HepG2 (cell line): ENCODE data around the gene MOV10L1. TPM values are rescaled to one million over a fixed set of nuclear protein-coding genes. Genes with fewer than 3 reads are reported as not detected.
A peak's percentile ranks its signal among the peaks of the same experiment; 100 is the strongest.

ENCODE experiments used
- ETV5 ChIP-seq: IDR thresholded peaks from 2 replicates; pipeline ENCODE4 v1.6.1; 2018; ENCODE audit warnings: missing biosample characterization, missing genetic modification reagents, inconsistent platforms, borderline replicate concordance
- GATAD2A ChIP-seq: IDR thresholded peaks from 2 replicates; pipeline ENCODE4 v1.6.1; 2016
- HNF4G ChIP-seq, 2 experiments: sonication (generic) in 1 of 2; formaldehyde crosslinking in 1 of 2; IDR thresholded peaks; 2 replicates each; pipeline versions ENCODE4 v1.4.0 to v1.6.1; 2011 to 2020; ENCODE audit warnings: borderline replicate concordance in 2 of 2, low read depth in 2 of 2, mild to moderate bottlenecking in 2 of 2, low read length in 1 of 2, missing genetic modification reagents in 1 of 2, moderate library complexity in 1 of 2
- MAX ChIP-seq: IDR thresholded peaks from 2 replicates; pipeline ENCODE4 v1.6.1; 2012; ENCODE audit warnings: inconsistent platforms
- MLX ChIP-seq: IDR thresholded peaks from 2 replicates; pipeline ENCODE4 v1.6.1; 2016
- RAD21 ChIP-seq: fragments of 450-650 bp; formaldehyde crosslinking; IDR thresholded peaks from 2 replicates; pipeline ENCODE4 v1.5.0; 2020; ENCODE audit warnings: mild to moderate bottlenecking
- RNF2 ChIP-seq: fragments of 450-650 bp; conservative IDR thresholded peaks from 2 replicates; pipeline ENCODE4 v1.6.1; 2016; ENCODE audit warnings: low read depth
- RNF219 ChIP-seq: sonication (generic); formaldehyde crosslinking; IDR thresholded peaks from 2 replicates; pipeline ENCODE4 v1.5.0; 2020; ENCODE audit warnings: mild to moderate bottlenecking, missing genetic modification reagents
- SAP130 ChIP-seq: IDR thresholded peaks from 2 replicates; pipeline ENCODE4 v1.6.1; 2016; ENCODE audit warnings: low read depth
- SOX5 ChIP-seq: IDR thresholded peaks from 2 replicates; pipeline ENCODE4 v1.6.1; 2016; ENCODE audit warnings: borderline replicate concordance
- THRA ChIP-seq: sonication (generic); formaldehyde crosslinking; IDR thresholded peaks from 2 replicates; pipeline ENCODE4 v1.4.0; 2020; ENCODE audit warnings: missing genetic modification reagents, borderline replicate concordance
- USF2 ChIP-seq, 2 experiments: sonication (generic) in 1 of 2; formaldehyde crosslinking in 1 of 2; IDR thresholded peaks; 2 replicates each; pipeline versions ENCODE4 v1.5.1 to v1.6.1; 2011 to 2020; ENCODE audit warnings: borderline replicate concordance in 1 of 2, low read depth in 1 of 2, low read length in 1 of 2, mild to moderate bottlenecking in 1 of 2, missing genetic modification reagents in 1 of 2, moderate library complexity in 1 of 2
- ZNF407 ChIP-seq: sonication (generic); formaldehyde crosslinking; IDR thresholded peaks from one replicate; pipeline ENCODE4 v1.5.1; 2020; ENCODE audit warnings: mild to moderate bottlenecking, missing genetic modification reagents; ENCODE audit errors: not compliant biosample characterization
- polyA plus RNA-seq, 8 experiments: library from polyadenylated mRNA; depleted of rRNA in 3 of 8; stranded (reverse) in 7 of 8; unstranded in 1 of 8; fragments of >200 nt; fragmentation: Illumina TruSeq in 4 of 8; extraction: Trizol in 4 of 8; gene quantifications; 2 replicates each; pipeline versions ENCODE4 v1.2.1 to v1.2.3, GENCODE V29; 2011 to 2016; ENCODE audit warnings: low read depth in 4 of 8, missing spikeins in 1 of 8, mixed read lengths in 1 of 8; ENCODE audit not compliant: insufficient read depth in 1 of 8
- total RNA-seq, 5 experiments: library from RNA; depleted of rRNA; stranded (reverse); fragments of >200 nt; fragmentation: Illumina TruSeq; extraction: Trizol; gene quantifications; 2 replicates each; pipeline ENCODE4 v1.2.3, GENCODE V29; 2016; ENCODE audit warnings: low read depth in 1 of 5

MOV10L1 gene
- total and polyA plus RNA-seq, 2 of the 13 experiments (the other 11 are each of a cell fraction or from before 2014, with no cell fraction given), result 0.11 to 0.12 TPM

GRCh38 chr22:50138988-50139387 is 49.2 kb downstream of the MOV10L1 start (continued):
- TF ChIP-seq USF2 (IDR thresholded peaks at IDR 0.05; ENCODE audit: low read depth, low read length) (no peak), USF2 (CRISPR knock-in tag; IDR thresholded peaks at IDR 0.05; ENCODE audit: borderline replicate concordance) (peak; percentile 54; the same call in 1 of the 2 replicates), RNF219 (no peak), GATAD2A (CRISPR knock-in tag) (peak; percentile 37; the same call in 1 of the 2 replicates), MLX (CRISPR knock-in tag) (peak; percentile 54; the same call in 1 of the 2 replicates), ZNF407 (CRISPR knock-in tag) (no peak), THRA (CRISPR knock-in tag) (0 out of 2 replicates have a peak, but pooled peaks have one; percentile 19), MAX (peak; percentile 43; the same call in 1 of the 2 replicates), RAD21 (no peak), SOX5 (peak; percentile 41; the same call in 1 of the 2 replicates), HNF4G (IDR thresholded peaks at IDR 0.05; ENCODE audit: borderline replicate concordance, low read depth, low read length) (peak; percentile 13; the same call in 1 of the 2 replicates), HNF4G (CRISPR knock-in tag; IDR thresholded peaks at IDR 0.05; ENCODE audit: borderline replicate concordance, low read depth) (no peak), ETV5 (peak; percentile 34; the same call in 1 of the 2 replicates), RNF2 (no peak), SAP130 (peak; percentile 55)
